GM23338 (cell line): ENCODE measurements around the gene KDM4C.

Experiments used
- CTCF ChIP-seq, 2 experiments: fragments of 200-600 bp in 1 of 2; sonication (generic) in 1 of 2; conservative IDR thresholded peaks; 2 replicates each; pipeline versions ENCODE4 v1.5.1 to v1.6.1; 2016 to 2017; ENCODE audit warnings: antibody characterized with exemption in 2 of 2, low read depth in 2 of 2, mild to moderate bottlenecking in 2 of 2, moderate library complexity in 1 of 2
- EZH2 ChIP-seq: fragments of 200-600 bp; sonication (generic); IDR thresholded peaks from one replicate; pipeline ENCODE4 v1.8.0; 2017; ENCODE audit warnings: antibody characterized with exemption, mild to moderate bottlenecking, low read depth; ENCODE audit not compliant: unreplicated experiment

- TF ChIP-seq CTCF (conservative IDR thresholded peaks at IDR 0.05; ENCODE audit: low read depth in 2 of 2), result 0 out of 4 replicates have a peak, but pooled peaks of 1 of the 2 experiments have one; percentile 5
- TF ChIP-seq EZH2, result no peak
Measured at GRCh38 chr9:7145361-7146069, 387.7 kb downstream of the KDM4C start.
